ENCODE data around the gene ZGPAT.

The ZGPAT gene

DNA sequence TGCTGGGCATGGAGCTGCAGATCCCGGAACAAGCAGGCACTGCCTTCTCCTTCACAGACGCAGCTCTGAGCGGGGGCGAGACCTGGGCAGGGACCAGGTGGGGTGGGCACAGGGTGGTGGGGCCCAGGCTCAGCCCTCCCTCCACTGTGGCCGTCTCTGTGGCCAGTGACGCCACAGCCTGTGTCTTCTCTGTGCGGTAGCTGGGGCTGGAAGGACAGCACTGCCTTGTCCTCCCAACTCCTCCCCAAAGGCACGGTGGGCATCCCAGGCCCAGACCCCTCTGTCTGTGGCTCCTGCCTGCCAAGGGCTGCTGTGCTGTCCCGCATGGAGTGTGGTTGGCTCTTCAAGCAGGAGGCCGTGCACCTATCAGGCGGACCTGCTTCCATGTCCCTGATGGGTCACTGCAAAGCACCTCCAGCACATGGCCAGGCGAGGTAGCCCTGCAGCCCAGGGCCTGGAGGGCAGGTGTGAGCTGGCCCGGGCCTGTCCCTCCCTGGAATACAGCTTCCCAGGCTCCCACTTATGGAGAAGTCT, 26.2 kb upstream of the ZGPAT start:
- Histone ChIP-seq H2AFZ (ENCODE audit: low read length) (no peak overlapping the region), H3K4me3 (ENCODE audit: low read depth, low read length, poor library complexity, severe bottlenecking) (no peak overlapping the region), H3K9me3 (ENCODE audit: low read length) (no peaks in the 10 kb centered on the region), H3K27me3 (ENCODE audit: insufficient read depth, low read length) (no peaks in the 10 kb centered on the region), H3K27ac (ENCODE audit: low read depth, low read length, poor library complexity, severe bottlenecking) (no peak overlapping the region), H4K20me1 (ENCODE audit: insufficient read depth, low read length) (no peaks in the 10 kb centered on the region), H3K4me1 (ENCODE audit: insufficient read depth, low read length, severe bottlenecking) (no peaks in the 10 kb centered on the region), H3K4me2 (ENCODE audit: low read length) (no peak overlapping the region), H3K36me3 (ENCODE audit: insufficient read depth, low read length) (peaks cover 20% of the 10 kb centered on the region), H3K9ac (ENCODE audit: low read length) (no peak overlapping the region), H3F3A (ENCODE audit: insufficient read depth, low read length) (no peaks in the 10 kb centered on the region), H3K9me2 (ENCODE audit: low read depth, low read length) (no peaks in the 10 kb centered on the region), H3K79me2 (ENCODE audit: insufficient read depth, low read length) (no peaks in the 10 kb centered on the region)
- TF ChIP-seq, protein P1, sequence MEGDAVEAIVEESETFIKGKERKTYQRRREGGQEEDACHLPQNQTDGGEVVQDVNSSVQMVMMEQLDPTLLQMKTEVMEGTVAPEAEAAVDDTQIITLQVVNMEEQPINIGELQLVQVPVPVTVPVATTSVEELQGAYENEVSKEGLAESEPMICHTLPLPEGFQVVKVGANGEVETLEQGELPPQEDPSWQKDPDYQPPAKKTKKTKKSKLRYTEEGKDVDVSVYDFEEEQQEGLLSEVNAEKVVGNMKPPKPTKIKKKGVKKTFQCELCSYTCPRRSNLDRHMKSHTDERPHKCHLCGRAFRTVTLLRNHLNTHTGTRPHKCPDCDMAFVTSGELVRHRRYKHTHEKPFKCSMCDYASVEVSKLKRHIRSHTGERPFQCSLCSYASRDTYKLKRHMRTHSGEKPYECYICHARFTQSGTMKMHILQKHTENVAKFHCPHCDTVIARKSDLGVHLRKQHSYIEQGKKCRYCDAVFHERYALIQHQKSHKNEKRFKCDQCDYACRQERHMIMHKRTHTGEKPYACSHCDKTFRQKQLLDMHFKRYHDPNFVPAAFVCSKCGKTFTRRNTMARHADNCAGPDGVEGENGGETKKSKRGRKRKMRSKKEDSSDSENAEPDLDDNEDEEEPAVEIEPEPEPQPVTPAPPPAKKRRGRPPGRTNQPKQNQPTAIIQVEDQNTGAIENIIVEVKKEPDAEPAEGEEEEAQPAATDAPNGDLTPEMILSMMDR (IDR thresholded peaks at IDR 0.05; ENCODE audit: low read length): no peak
- TF ChIP-seq EZH2 (IDR thresholded peaks at IDR 0.05; ENCODE audit: borderline replicate concordance, low read length): no peak

DNA sequence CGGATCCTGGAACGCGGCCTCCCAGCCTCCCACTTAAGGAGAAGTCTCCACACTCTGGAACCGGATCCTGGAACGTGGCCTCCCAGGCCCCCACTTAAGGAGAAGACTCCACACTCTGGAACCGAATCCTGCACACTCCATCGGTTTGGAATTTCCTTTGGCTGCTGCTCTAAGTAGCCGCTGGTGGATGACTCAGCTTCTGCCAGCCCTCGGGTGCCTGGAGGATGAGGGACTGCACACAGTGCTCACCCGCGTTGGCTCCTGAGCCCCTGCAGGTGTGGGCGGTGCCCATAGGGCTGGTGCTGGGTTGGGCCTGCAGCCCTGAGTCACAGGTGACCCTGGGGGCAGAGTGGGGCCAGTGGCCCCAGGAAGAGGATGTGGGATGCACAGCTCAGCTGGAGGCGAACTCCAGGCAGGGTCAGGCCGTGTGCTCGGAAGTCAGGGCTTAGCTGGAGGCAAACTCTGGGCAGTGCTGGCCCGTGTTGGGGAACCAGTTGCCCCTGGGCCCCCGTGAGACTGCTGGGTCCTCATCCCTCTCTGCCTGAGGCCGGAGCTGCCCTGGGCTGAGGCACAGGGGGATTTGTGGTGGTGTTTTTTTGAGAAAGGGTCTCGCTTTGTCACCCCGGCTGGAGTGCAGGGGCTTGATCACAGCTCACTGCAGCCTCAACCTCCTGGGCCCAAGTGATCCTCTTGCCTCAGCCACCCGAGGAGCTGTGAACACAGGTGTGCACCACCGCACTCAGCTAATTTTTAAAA, 25.3 kb upstream of the ZGPAT start:
- Histone ChIP-seq H3K79me2 (ENCODE audit: insufficient read depth, low read length) (no peaks in the 10 kb centered on the region), H3K27me3 (ENCODE audit: insufficient read depth, low read length) (no peaks in the 10 kb centered on the region), H3K9me2 (ENCODE audit: low read depth, low read length) (no peaks in the 10 kb centered on the region), H3K4me2 (ENCODE audit: low read length) (no peak overlapping the region), H3K4me1 (ENCODE audit: insufficient read depth, low read length, severe bottlenecking) (no peaks in the 10 kb centered on the region), H3K9ac (ENCODE audit: low read length) (no peak overlapping the region), H3F3A (ENCODE audit: insufficient read depth, low read length) (no peaks in the 10 kb centered on the region), H3K9me3 (ENCODE audit: low read length) (no peaks in the 10 kb centered on the region), H4K20me1 (ENCODE audit: insufficient read depth, low read length) (no peaks in the 10 kb centered on the region), H3K4me3 (ENCODE audit: low read depth, low read length, poor library complexity, severe bottlenecking) (no peak overlapping the region), H2AFZ (ENCODE audit: low read length) (no peak overlapping the region), H3K27ac (ENCODE audit: low read depth, low read length, poor library complexity, severe bottlenecking) (no peak overlapping the region), H3K36me3 (ENCODE audit: insufficient read depth, low read length) (peaks cover 20% of the 10 kb centered on the region)
- TF ChIP-seq EZH2 (IDR thresholded peaks at IDR 0.05; ENCODE audit: borderline replicate concordance, low read length): no peak
- TF ChIP-seq, protein P1 (IDR thresholded peaks at IDR 0.05; ENCODE audit: low read length): no peak

DNA sequence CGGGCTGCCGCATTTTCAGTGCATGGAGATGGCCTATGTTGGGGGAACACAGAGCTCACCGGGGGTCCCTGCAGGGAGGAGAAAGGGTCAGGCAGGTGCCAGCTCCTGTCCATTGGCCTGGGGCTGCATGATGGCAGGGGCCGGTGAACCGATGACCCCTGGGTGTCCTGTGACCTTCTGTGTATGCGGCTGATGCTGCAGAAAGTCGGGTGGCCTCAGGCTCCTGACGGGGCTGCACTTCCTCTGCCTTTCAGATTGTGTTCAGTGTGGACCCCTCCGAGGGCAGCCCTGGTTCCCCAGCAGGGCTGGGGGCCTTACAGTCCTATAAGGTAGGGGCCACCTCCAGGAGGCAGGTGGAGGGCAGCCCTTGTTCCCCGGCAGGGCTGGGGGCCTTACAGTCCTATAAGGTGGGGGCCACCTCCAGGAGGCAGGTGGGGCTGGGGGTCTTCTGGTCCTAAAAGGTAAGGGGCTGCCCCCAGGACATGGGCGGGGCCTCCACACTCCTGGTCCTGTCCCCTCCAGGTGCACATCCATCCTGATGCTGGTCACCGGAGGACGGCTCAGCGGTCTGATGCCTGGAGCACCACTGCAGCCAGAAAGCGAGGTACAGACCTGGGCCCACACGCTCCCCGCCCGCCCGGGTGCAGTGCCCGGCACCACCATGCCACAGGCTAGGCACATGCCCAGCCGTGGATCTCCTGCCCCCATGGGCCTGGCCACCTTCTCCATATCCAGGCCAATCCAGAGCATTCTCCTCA, 22.4 kb upstream of the ZGPAT start:
- Histone ChIP-seq H3K4me1 (ENCODE audit: insufficient read depth, low read length, severe bottlenecking) (no peaks in the 10 kb centered on the region), H3K36me3 (ENCODE audit: insufficient read depth, low read length) (peaks cover 15% of the 10 kb centered on the region), H3K27ac (ENCODE audit: low read depth, low read length, poor library complexity, severe bottlenecking) (no peak overlapping the region), H3F3A (ENCODE audit: insufficient read depth, low read length) (no peaks in the 10 kb centered on the region), H3K4me3 (ENCODE audit: low read depth, low read length, poor library complexity, severe bottlenecking) (no peak overlapping the region), H3K27me3 (ENCODE audit: insufficient read depth, low read length) (no peaks in the 10 kb centered on the region; the same call in 1 of the 2 replicates), H2AFZ (ENCODE audit: low read length) (no peak overlapping the region), H4K20me1 (ENCODE audit: insufficient read depth, low read length) (no peaks in the 10 kb centered on the region), H3K79me2 (ENCODE audit: insufficient read depth, low read length) (no peaks in the 10 kb centered on the region), H3K9me2 (ENCODE audit: low read depth, low read length) (no peaks in the 10 kb centered on the region), H3K9ac (ENCODE audit: low read length) (no peak overlapping the region), H3K4me2 (ENCODE audit: low read length) (no peak overlapping the region), H3K9me3 (ENCODE audit: low read length) (no peaks in the 10 kb centered on the region)
- no peak for TF ChIP-seq EZH2 (IDR thresholded peaks at IDR 0.05; ENCODE audit: borderline replicate concordance, low read length)
- TF ChIP-seq, protein P1 (IDR thresholded peaks at IDR 0.05; ENCODE audit: low read length): no peak
